NK-92 treated with Interleukin-12 subunit alpha and Interleukin-12 subunit beta, amount 100 ng/mL, for 24 hours (cell line): ENCODE measurements around the gene RIPOR2.

ENCODE experiments used
- DNase-seq: peaks from one replicate; lab custom pipeline; 2025; lab: John Stamatoyannopoulos, UW

Gene RIPOR2

GRCh38 chr6:24876499-24877465 is 59.0 kb downstream of the RIPOR2 start:
- no peak for DNase-seq

GRCh38 chr6:24875534-24875901 is 60.2 kb downstream of the RIPOR2 start:
- DNase-seq = no peak

DNA sequence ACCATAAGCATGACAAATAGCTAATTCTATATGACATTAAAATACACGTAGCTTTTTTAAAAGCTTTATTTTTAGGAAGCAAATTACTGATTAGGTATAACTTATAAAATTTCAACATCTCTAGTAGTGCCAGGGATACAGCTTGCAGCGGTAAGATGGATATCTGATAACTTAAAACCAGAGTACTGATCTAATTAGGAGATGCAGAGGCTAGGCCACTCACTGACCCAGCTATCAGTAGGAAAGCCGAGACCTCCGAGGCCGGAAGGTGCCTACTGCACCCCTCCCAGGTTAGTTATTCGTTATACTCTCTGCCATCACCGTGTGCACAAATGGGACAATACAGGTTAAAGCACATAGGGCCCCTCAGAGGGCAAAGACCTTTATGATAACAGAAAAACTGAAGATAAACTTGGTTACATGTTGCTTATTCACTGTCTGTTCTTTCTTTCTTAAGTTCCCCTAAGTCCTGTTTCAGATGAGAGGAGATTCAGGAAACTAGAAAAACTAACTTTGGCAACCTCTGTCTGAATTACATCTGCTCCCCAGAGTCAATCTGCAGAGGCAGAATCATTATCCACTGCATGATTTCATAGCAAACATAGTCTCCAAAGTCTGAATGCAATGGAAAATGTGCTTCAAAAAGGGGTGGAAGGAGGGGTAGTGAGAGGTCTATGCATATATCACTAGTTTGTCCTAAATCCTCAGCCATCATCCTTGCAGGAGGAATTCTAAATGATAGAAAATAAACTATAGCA is 60.8 kb downstream of the RIPOR2 start:
- no peak for DNase-seq

DNA sequence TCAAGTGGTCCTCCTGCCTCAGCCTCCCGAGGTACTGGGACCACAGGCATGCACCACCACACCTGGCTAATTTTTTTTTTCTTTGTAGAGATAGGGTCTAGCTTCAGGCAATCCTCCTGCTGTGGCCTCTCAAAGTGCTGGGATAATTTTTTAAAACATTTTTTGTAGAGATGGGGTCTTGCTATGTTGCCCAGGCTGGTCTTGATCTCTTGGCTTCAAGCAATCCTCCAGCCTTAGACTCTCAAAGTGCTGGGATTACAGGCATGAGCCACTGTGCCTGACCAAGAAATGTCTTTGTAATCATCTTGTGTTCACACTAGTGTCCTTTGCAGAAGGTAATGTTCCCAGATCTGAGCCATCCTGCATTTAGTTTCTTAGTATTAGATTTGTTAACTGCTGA is 61.6 kb downstream of the RIPOR2 start:
- no peak for DNase-seq

DNA sequence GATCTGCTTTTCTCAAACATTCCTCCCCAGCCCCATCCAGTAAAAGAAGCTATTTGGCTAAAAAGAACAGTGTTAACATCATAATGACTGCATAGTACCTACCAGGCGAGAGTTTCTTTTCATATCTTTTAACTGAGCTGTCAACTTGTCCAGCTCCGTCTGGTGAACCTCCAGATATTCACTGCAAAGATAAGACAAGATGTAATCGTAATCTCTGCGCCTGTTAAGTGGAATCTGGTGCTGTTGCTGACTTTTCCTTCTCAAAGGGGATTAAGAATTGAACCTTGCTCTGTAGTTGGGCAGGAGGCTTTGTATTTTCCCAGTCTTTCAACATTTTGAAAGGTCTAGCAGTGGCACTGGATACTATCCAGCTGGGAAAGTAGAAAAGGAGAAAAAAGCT is 63.0 kb downstream of the RIPOR2 start:
- DNase-seq = no peak

- DNase-seq = no peak
Measured at GRCh38 chr6:24868765-24869164, 67.0 kb downstream of the RIPOR2 start.

GRCh38 chr6:24867104-24867703 is 68.6 kb downstream of the RIPOR2 start:
- DNase-seq = no peak

DNA sequence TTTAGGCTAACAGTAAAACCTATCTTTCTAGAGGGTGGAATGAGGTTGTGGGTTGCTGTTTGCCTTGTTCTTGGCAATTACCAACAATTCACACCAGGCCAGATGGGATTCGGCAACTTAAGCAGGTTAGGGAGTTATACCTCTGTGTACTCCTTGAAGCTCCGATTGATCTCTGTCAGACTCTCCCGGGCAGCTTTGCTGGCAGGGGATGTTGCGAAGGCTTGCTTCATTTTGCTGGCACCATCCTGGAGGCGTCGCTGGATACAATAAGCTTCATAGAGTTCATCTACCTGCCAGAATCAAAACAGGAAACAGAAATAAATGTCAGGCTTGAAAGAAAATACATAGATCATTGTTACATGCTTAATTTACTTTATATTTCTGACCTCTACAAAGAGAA is 70.6 kb downstream of the RIPOR2 start:
- DNase-seq = no peak

DNA sequence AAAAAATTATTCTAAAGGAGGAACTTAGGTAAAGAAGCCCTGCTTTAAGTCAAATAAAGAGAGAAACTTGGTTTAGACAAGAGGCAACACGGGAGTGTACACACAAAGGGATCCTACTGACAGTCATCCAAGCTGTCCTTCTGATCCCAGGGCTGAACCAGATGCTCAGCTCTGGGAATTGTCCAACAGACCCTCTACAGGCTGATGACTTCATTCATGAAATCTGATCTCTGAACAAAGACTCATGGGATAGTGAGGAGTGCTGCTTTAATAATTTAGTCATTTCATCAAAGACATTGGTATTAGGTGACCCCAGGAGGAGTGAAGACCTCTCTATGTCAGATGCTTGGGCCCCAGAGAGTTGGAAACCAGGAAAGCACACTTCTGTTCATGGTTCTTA is 71.4 kb downstream of the RIPOR2 start:
- no peak for DNase-seq

GRCh38 chr6:24861934-24862333 is 73.8 kb downstream of the RIPOR2 start:
- DNase-seq = no peak

DNA sequence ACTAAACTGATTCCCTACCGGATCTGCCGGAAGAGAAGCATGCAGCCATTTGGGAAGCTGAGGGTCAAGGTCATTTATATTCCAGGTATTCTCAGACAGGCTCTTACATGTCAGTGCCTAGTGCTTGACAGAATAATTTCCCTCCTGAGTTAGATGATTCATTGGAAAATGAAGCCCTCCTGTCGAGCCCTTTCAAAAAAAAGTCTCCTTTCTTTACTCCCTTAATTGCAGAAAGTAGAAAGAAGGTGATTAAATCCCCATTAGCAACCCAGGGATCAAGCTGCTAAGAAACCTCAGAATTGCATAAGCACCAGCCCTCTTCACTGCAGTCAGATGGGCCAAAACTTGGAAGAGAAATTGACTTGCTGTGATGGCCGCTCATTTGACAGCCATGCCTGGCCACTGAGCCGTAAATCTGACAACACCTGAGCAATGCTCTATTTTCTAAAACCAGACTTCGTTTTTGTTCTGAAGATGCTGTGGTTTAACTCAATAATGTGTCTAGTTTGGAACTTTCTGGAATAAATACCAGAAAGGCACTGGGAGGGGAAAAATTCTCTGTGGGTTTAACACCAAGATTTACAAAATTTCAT is 76.1 kb downstream of the RIPOR2 start:
- DNase-seq = no peak

GRCh38 chr6:24859132-24859531 is 76.6 kb downstream of the RIPOR2 start:
- DNase-seq = no peak

- peak; percentile 28 for DNase-seq
Measured at GRCh38 chr6:24858177-24858653, 77.5 kb downstream of the RIPOR2 start.

DNA sequence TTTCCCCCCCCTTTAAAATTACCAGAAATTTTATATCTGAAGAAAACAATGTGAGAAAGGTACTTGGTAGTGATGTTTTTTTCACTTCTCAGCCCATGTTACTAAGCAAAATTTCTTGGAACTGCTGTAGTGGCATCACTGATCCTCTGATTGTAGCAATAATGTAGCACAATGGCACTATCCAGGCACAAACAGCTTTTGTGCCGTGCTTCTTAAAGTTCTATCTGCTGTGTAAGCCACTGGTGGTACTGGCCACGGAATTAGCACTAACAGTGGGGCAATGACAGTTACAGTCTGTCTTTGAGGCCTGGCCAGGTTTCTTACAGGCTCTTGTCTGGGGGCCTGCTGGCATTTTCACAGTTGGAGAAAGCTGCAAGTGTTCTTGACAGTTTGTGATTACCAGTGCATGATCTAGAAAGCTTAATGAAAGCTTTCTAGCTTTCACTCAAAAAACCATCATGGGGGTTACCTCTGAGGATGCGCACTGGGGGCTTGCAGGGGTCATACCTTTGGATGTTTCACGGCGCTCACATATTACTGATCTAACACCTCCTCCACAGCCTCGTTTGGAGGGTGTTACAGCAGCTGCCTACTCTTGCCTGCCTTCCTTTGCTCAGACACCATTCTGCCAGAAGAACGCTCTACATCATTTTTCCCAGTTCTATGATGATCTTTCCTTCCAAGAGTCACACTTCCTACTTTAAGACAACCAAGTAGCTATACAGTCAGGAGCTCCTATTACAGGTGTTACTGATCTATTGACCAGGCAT is 78.7 kb downstream of the RIPOR2 start:
- peak; percentile 10 for DNase-seq

- DNase-seq = no peak
Measured at GRCh38 chr6:24856246-24856599, 79.5 kb downstream of the RIPOR2 start.

DNA sequence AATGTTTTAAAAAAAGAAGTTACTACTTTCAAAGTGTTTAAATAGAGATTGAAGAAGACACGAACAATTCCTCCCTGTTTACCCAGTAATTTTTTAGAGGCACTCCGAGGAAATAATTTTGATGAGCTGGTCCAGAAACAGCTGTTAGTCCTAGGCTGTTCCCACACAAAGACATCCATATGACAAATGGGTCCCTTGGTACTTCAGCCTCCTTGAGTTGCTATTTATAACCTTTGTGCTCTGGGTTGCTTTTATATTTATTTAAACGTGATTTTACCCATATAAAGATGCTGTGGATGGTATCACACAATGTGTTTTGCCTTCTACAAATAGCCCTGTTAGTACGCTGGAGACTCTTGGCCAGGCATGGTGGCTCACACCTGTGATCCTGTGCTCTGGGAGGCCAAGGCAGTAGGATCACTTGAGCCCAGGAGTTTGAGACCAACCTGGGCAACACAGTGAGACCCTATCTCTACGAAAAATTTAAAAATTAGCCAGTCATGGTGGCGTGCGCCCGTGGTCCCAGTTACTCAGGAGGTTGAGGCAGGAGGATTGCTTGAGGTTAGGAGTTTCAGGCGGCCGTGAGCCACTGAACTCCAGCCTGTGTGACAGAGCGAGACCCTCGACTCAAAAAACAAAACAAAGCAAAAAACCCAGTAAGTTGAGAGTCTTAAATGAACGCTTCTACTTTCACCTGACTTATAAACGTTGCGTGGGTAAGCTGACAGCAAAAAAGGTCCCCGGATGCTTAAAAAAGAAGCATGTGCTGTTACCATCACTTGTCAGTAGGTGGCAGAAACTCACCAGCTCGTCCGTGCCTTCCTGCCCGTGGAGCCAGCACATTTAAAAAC is 80.1 kb downstream of the RIPOR2 start:
- DNase-seq = peak; percentile 40

DNA sequence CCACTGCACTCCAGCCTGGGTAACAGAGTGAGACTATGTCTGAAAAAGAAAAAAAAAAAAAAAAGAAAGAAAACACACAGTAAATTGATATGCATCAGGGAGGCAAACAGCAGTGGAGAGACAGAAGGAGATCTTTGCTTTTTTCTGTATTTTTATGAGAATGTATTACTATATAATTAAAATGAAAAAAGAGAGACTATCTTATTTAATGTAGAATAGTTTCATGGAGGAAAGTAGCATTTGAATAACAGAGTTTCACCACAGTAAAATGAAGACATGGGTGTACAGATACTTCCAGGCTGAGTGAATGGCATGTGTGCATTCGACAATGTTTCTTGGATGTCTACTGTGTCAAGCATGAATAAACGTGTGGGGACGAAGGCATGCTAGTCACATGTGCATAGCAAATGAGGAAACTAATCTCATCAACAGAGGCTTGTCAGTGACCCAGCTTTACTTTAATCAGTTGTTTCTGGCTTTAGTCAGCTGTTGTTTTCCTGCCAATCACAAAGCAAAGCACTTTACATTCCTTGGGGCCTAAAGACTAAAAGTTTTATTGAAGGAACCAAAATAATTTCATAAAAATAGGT is 81.6 kb downstream of the RIPOR2 start:
- no peak for DNase-seq

- no peak for DNase-seq
Measured at GRCh38 chr6:24851086-24851485, 84.7 kb downstream of the RIPOR2 start.

- no peak for DNase-seq
Measured at GRCh38 chr6:24849713-24850112, 86.0 kb downstream of the RIPOR2 start.

- no peak for DNase-seq
Measured at GRCh38 chr6:24848461-24848860, 87.3 kb downstream of the RIPOR2 start.
